Uterine smooth muscle cell (primary cell): ENCODE data around the gene MAIP1. TPM values are rescaled to one million over a fixed set of nuclear protein-coding genes. Genes with fewer than 3 reads are reported as not detected.

Experiments
- total RNA-seq: library from RNA; depleted of rRNA; stranded (reverse); fragments of >200 nt; gene quantifications from 2 replicates; pipeline ENCODE4 v1.2.3, GENCODE V29; 2014

MAIP1 gene
- total RNA-seq, result 19.6 and 24.1 TPM in 2 replicates

GRCh38 chr2:199955339-199956061 is at the start of gene MAIP1, which contains the start of gene TYW5:
MAIP1 (plus strand) TSS chr2:199955582; CDS start chr2:199955799, 217 bp downstream.
TYW5 (minus strand) TSS chr2:199955491; CDS start chr2:199955470, 21 bp downstream.

DNA sequence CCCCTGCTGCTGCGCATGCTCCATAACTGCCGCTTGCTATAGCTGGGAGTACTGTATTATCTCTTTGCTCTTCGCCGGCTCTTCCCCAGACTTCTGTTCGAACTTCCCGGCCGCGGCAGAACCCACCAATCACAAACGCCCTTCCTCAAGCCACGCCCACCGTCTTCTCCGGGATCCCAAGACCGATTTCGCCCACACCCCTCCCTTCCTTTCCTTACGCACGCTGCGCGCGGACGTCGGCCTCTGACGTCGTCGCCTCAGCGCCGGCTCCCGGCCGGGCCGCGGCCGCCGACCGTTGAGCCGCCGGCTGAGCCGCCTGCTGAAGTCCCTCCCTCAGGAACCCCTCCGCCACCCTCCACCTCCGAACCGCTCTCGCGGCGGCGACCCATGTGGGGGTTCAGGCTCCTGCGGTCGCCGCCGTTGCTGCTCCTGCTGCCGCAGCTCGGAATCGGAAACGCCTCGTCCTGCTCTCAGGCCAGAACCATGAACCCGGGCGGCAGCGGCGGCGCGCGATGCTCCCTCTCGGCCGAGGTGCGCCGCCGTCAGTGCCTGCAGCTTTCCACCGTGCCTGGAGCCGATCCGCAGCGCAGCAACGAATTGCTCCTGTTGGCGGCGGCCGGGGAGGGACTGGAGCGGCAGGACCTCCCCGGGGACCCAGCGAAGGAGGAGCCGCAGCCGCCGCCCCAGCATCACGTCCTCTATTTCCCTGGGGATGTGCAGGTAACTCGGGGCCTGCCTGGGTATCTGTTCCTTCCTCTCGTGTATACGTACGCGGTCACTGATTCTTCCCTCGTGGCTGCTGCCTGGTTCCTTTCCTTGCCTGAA is 44.1 kb upstream of the MAIP1 start, which contains the start of gene C2orf69:
Gene C2orf69, plus strand, starts transcription at position 242 of the 825 bp plus-strand sequence. Its CDS starts 146 bp downstream, at position 388.

Other genes with a start within 250 kb of the MAIP1 start
- gene FTCDNL1, start 104.4 kb upstream of the MAIP1 start, total RNA-seq, result 1.3 and 4.1 TPM in 2 replicates
- gene C2orf69, start 44.3 kb upstream of the MAIP1 start, total RNA-seq, result 13.4 and 21.8 TPM in 2 replicates
- gene TYW5, start 91 bp upstream of the MAIP1 start, total RNA-seq, result 8.4 and 9.9 TPM in 2 replicates